ENCODE measurements around the gene SMIM10.
"Not testable (repeated sequence)": the region's sequence is repeated elsewhere in the genome, so short reads cannot be mapped to it uniquely, and the experiment has no call there.

The SMIM10 gene

DNA sequence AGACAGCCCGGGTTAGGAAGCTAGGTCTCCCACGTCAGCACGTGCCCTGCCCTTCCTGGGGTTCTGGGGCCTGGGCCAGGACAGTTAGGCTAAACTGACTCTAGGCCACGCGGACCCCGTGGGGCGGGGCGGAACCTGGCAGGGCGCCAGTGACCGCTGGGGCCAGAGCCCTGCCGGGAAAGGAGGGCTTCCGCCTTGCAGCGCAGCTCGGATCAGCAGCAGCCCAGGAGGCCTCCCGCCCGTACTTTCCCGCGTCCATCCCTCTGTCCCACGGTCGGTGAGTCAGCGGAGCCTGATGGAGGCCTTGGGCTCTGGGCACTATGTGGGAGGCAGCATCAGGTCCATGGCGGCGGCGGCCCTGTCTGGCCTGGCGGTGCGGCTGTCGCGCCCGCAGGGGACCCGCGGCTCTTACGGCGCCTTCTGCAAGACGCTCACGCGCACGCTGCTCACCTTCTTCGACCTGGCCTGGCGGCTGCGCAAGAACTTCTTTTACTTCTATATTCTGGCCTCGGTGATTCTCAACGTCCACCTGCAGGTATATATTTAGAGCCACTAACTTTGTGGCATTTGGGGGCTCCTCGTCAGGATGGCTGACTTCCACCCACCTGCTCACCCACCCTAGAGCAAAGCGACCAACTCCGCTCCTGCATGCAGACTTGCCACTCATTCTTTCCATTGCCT is at the start of gene SMIM10:
Gene SMIM10, plus strand, starts transcription at position 191 of the 681 bp plus-strand sequence. Its CDS starts 105 bp downstream, at position 296.
- DNase-seq, result no peak

DNA sequence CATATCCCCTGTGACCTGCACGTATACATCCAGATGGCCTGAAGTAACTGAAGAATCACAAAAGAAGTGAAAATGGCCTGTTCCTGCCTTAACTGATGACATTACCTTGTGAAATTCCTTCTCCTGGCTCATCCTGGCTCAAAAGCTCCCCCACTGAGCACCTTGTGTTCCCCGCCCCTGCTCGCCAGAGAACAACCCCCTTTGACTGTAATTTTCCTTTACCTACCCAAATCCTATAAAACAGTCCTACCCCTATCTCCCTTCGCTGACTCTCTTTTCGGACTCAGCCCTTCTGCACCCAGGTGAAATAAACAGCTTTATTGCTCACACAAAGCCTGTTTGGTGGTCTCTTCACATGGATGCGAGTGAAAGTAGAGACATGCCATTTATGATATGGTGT is 44.4 kb upstream of the SMIM10 start:
- not testable (repeated sequence) for DNase-seq

DNA sequence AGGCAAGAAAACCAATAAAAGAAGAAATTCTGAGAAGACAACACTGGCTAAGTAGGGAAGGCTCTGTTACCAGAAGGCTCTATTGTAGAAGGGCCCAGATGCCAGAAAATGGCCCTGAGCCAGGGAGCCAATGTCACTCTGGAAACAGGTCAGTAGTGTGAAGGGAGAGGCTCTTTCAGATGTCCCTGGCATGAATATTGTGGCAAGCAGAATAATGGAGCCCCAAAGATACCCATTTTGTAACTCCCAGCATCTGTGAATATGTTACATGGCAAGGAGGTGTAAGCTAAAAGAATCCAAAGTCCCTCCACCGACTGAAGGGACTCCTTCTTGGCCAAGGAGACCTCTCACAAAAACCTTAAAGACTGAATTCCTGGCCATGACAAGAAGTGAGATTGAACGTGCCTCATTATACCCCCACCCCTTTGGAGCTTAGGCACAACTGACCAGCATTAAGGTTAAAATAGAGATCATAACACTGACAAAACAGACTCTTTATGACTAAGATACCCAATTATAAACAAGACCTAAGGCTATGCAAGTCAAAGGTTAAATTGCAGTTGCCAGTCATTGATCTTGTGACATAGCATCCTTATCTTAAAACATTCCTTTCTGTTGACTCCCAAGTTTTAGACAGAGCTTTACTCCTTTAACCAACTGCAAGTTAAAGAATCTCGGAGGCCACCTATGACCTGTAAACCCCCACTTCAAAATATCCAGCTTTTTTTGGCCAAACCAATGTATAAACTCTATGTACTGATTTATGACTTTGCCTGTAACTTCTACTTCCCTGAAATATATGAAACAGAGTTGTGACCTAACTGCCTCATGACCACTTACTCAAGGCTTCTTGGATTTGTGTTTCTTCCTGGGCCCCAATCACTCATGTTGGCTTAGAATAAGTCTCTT is 42.2 kb upstream of the SMIM10 start:
- DNase-seq, result no peak

GRCh38 chrX:134949271-134949670 is 41.5 kb upstream of the SMIM10 start:
- DNase-seq, result no peak

GRCh38 chrX:134957836-134958235 is 33.0 kb upstream of the SMIM10 start:
- DNase-seq, result no peak

- not testable (repeated sequence) for DNase-seq
Measured at GRCh38 chrX:134960366-134960765, 30.4 kb upstream of the SMIM10 start.

DNA sequence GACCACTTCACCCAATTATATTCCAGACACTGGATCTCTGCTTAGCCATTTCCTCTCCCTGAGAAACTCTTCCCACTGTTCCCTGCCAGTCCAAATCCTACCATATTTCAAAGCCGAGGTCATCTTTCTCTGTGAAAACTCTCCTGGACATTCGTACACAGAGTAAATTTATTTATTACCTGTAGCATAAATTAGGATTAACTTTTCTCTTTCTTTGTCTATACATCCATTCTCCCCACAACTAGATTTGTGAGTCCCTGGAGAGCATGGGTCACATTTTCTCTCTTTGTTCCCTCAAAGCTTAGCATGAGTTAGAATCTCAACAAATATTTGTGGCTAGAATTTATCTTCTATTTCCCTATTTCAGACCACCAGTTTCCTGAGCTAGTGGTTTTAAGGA is 27.8 kb upstream of the SMIM10 start:
- no peak for DNase-seq

DNA sequence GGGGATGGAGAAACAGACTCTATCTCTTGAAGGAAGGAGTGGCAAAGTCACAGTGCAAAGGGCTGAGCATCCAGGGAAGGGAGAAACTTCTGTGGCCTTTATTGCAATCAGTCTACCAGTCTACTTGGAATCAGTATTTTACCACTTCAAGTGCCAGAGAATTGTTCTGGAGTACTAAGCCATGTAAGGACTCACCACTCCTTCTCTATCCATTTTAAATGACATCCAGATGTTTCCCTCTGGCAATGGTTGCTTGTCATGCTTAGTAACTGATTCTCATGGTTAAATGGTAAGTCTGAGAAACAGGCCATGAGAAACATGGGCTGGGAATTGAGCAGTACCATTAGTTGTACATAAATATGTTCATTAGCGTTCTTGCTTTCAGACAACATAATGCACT is 21.1 kb upstream of the SMIM10 start:
- DNase-seq, result no peak

GRCh38 chrX:134971926-134972325 is 18.9 kb upstream of the SMIM10 start:
- no peak for DNase-seq

- no peak for DNase-seq
Measured at GRCh38 chrX:134975516-134975915, 15.3 kb upstream of the SMIM10 start.

DNA sequence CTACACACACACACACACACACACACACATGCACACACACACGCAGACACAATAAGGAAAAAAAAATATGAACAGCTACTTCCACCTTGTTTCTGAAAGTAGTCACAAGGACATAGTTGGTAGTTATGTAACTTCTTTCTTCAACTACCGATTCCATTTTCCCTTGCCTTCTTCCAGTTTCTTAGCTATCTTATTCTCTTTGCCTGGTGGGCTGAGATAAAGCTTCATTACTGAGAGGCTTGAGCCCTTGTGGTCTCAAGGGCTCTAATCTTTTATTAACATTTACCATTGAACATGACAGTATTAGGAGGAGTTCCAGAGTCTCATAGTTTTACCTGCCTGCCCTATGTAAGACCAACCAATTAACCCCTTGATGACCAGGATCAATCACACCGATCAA is 8.9 kb upstream of the SMIM10 start:
- no peak for DNase-seq

- no peak for DNase-seq
Measured at GRCh38 chrX:134982748-134983147, 8.0 kb upstream of the SMIM10 start.

- DNase-seq, result no peak
Measured at GRCh38 chrX:134985479-134985878, 5.3 kb upstream of the SMIM10 start.

GRCh38 chrX:134990475-134990800 is 353 bp upstream of the SMIM10 start:
- DNase-seq, result no peak

GRCh38 chrX:134997646-134998045 is 6.9 kb downstream of the SMIM10 start:
- DNase-seq, result no peak

- no peak for DNase-seq
Measured at GRCh38 chrX:134998246-134998645, 7.5 kb downstream of the SMIM10 start.

DNA sequence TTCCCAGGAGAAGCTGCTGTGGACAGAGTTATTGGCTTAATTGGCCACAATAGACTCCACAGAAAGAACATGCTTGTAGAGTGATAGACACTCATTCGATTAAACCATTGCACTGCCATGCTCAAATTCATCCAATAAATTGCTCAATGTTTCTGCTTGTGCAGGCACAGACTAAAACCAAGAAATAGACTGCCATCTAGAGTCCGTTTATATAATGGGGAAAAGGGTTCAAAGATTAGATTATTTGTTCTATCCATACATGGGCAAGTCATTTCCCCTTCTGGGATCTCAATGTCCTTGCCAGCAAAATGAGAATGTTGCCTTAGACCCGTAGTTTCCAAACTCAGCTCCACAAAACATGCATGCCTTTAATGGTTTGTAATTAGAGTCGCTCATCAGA is 8.7 kb downstream of the SMIM10 start:
- peak; percentile 31 for DNase-seq

DNA sequence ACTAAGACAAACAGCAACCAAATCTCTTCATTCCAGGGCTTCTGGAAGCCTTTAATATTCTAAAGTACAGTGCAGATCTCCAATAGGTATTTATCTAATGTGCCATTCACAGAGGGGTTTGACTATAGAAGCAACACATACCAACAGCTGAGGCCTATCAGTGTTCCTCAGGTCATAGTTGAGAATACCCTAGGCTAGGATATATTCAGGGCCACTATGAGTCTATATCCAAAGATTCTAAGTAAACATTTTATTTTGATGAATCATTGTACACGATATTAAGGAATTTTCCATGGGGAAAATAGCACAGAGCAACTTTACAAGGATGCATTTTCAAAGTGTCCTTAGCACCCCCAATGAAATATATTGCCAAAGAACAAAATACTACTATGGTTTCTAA is 9.7 kb downstream of the SMIM10 start:
- DNase-seq, result no peak

GRCh38 chrX:135003876-135004623 is 13.3 kb downstream of the SMIM10 start:
- peak; percentile 92 for DNase-seq

DNA sequence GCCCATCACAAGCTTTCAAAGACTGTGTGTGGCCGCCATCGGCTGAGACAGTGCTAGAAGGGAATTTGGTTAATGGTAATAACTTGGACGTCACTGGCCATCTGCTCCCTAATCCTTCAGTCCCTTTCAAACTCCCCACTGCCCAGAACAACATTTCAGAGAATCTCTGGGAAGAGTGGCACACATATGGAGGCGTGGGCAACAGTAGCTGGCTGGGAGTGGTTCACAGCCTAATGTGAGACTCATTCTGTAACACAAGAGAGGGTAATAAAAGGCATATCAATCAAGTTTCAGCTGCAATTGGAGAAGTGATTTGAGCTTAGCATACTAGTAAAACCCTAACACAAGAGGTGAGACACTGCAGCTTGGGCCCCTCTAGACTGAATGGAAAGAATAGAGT is 15.4 kb downstream of the SMIM10 start:
- DNase-seq, result no peak

DNA sequence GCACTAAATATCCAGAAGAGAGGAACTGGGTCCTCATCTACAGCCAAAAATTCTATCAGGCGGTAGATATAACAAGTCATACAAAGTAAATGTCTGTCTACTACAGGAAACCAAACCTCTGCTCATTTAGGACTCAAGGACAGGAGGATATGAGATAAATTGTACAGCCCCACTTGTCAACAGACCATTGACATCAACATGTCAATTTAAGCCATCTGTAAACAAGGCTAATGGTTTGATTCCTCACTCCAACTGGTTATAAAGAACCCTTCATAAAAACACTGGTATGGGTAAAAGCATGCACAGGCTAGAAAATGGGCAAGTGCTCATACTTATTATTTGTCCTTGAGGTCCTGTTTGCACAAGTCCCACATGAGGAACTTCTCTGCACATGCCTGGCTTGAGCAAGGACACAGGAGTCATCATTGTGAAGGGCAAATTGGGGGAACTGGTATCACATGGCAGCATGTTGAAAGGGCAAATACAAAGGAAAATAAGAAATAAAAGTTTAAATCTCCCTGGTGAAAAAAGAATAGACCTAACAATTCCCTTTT is 18.3 kb downstream of the SMIM10 start:
- no peak for DNase-seq

DNA sequence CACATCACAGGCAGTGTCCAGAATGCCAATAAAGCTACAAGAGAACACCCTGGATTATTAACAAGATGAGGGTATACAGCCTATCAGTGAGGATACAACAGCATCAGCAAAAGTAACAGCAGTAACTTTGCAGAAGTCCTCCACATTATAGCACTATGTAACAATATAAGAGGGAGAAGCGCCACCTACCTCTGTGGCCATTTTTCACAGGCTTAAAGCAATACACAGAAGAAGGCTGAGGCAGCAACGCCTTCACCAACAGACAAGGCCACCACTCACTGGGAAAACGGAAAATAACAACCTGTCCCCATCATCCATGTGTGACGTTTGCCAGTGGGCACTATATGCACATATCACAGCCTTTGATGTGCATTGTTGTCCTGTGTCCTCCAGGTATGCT is 19.0 kb downstream of the SMIM10 start:
- DNase-seq, result no peak

- no peak for DNase-seq
Measured at GRCh38 chrX:135010921-135011320, 20.1 kb downstream of the SMIM10 start.
